IPS DF 6.9 (cell line): Measurements from ENCODE around the gene AATF.

Experiments used
- DNase-seq: peaks from one replicate; pipeline ENCODE4 v3.0.0-alpha.2; 2013; ENCODE audit warnings: low read depth, low spot score
- H3K27ac ChIP-seq: one replicate; pipeline ENCODE4 v1.5.1; 2013; ENCODE audit warnings: low read length, control low read depth
- H3K27me3 ChIP-seq: 2 replicates; pipeline ENCODE4 v1.6.1; 2013; ENCODE audit warnings: mild to moderate bottlenecking, low read length; ENCODE audit not compliant: control insufficient read depth, insufficient read depth
- H3K36me3 ChIP-seq: 2 replicates; pipeline ENCODE4 v1.6.1; 2013; ENCODE audit warnings: low read length; ENCODE audit not compliant: control insufficient read depth, insufficient read depth
- H3K4me1 ChIP-seq: 2 replicates; pipeline ENCODE4 v1.6.1; 2013; ENCODE audit warnings: low read length; ENCODE audit not compliant: control insufficient read depth, insufficient read depth
- H3K4me3 ChIP-seq: 2 replicates; pipeline ENCODE4 v1.5.1; 2013; ENCODE audit warnings: mild to moderate bottlenecking, low read length
- H3K9me3 ChIP-seq: 2 replicates; pipeline ENCODE4 v1.6.1; 2013; ENCODE audit warnings: low read length, inconsistent platforms; ENCODE audit not compliant: control insufficient read depth, insufficient read depth
- WGBS: extraction: QIAGEN DNeasy Blood & Tissue Kit; methylation state at CpG from one replicate; pipeline ENCODE4 v1.1.7; 2013; ENCODE audit warnings: mixed read lengths, missing lambda C conversion rate; ENCODE audit not compliant: insufficient read length, insufficient coverage; 5-methylcytosine and 5-hydroxymethylcytosine counted together

Gene AATF

GRCh38 chr17:37101306-37101705, 152.6 kb downstream of the AATF start:
- H3K36me3 ChIP-seq: peaks cover 12% of the 10 kb centered on the region
- H3K9me3 ChIP-seq: no peaks in the 10 kb centered on the region
- no peak overlapping the region for H3K27ac ChIP-seq
- H3K27me3 ChIP-seq: no peaks in the 10 kb centered on the region
- WGBS: no CpG with 5 or more reads among the region's 2 CpGs
- no peak overlapping the region for H3K4me3 ChIP-seq
- DNase-seq: no peak
- H3K4me1 ChIP-seq: peaks cover 2% of the 10 kb centered on the region; the same call in 1 of the 2 replicates

- no CpG with 5 or more reads among the region's 4 CpGs for WGBS
- no peak overlapping the region for H3K27ac ChIP-seq
- DNase-seq: no peak
- no peaks in the 10 kb centered on the region for H3K9me3 ChIP-seq
- no peak overlapping the region for H3K4me3 ChIP-seq
- H3K27me3 ChIP-seq: no peaks in the 10 kb centered on the region
- H3K4me1 ChIP-seq: peaks cover 5% of the 10 kb centered on the region
- H3K36me3 ChIP-seq: no peaks in the 10 kb centered on the region
Observed at GRCh38 chr17:37103231-37103630, 154.5 kb downstream of the AATF start.

- no CpG with 5 or more reads among the region's 1 CpG for WGBS
- H3K4me3 ChIP-seq: no peak overlapping the region
- no peaks in the 10 kb centered on the region for H3K27me3 ChIP-seq
- H3K4me1 ChIP-seq: peaks cover 5% of the 10 kb centered on the region
- H3K27ac ChIP-seq: no peak overlapping the region
- H3K36me3 ChIP-seq: no peaks in the 10 kb centered on the region; the same call in 1 of the 2 replicates
- no peak for DNase-seq
- H3K9me3 ChIP-seq: no peaks in the 10 kb centered on the region
Observed at GRCh38 chr17:37106049-37106448, 157.3 kb downstream of the AATF start.
